Breast epithelium (tissue), 3 donors: ENCODE data around the gene ZFYVE21.

Experiments
- CTCF ChIP-seq, 3 donors: fragments of 450-650 bp; IDR thresholded peaks; one replicate each; pipeline ENCODE4 v1.5.1; 2016 to 2017; ENCODE audit warnings: antibody characterized with exemption in 3 of 3, mild to moderate bottlenecking in 3 of 3, moderate library complexity in 3 of 3
- POLR2A ChIP-seq: fragments of 450-650 bp; IDR thresholded peaks from one replicate; pipeline ENCODE4 v1.6.1; 2016; ENCODE audit warnings: antibody characterized with exemption, mild to moderate bottlenecking, moderate library complexity
- POLR2AphosphoS5 ChIP-seq, 3 donors: sonication (generic); formaldehyde crosslinking; IDR thresholded peaks; one replicate each; pipeline ENCODE4 v1.6.1; 2017; ENCODE audit warnings: antibody characterized with exemption in 3 of 3

GRCh38 chr14:103680491-103681231, 34.9 kb upstream of the ZFYVE21 start:
- no peak for TF ChIP-seq CTCF (IDR thresholded peaks at IDR 0.05)
- TF ChIP-seq POLR2A: no peak
- TF ChIP-seq POLR2AphosphoS5 (IDR thresholded peaks at IDR 0.05): no peak
